ENCODE measurements around the gene ATP6V0E1. TPM values are rescaled to one million over a fixed set of nuclear protein-coding genes. Genes with fewer than 3 reads are reported as not detected.

Gene ATP6V0E1
- total RNA-seq = 301 and 538 TPM in 2 replicates

DNA sequence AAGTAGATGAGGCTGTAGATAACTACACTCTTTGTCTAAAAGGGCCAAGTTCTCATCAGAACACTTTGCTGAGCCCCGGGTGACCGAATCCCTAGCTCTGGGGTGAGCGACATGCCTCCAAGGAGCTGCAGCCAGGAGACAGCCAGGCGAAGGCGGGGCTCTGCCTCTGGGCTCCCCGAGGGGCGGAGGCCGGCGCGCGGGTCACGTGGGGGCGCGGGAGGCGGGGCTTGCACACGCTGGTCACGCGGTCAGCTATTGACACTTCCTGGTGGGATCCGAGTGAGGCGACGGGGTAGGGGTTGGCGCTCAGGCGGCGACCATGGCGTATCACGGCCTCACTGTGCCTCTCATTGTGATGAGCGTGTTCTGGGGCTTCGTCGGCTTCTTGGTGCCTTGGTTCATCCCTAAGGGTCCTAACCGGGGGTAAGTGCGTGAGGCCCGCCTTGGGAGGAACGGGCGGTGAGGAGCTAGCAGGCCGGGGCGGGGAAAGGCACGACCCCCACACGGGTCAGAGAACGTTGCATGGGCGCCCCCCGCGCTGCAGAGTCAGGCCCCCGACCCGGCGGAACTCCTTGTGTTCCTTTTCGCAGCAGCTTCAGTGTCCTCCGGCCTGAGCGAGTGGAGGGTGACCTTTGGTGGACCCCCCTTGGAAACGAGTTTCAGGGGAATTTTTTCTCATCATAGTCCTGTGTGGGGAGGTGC lies at the start of gene ATP6V0E1:
Gene ATP6V0E1 (plus strand): TSS at position 230 of the 702 bp plus-strand sequence. CDS start 90 bp downstream, at position 320.

DNA sequence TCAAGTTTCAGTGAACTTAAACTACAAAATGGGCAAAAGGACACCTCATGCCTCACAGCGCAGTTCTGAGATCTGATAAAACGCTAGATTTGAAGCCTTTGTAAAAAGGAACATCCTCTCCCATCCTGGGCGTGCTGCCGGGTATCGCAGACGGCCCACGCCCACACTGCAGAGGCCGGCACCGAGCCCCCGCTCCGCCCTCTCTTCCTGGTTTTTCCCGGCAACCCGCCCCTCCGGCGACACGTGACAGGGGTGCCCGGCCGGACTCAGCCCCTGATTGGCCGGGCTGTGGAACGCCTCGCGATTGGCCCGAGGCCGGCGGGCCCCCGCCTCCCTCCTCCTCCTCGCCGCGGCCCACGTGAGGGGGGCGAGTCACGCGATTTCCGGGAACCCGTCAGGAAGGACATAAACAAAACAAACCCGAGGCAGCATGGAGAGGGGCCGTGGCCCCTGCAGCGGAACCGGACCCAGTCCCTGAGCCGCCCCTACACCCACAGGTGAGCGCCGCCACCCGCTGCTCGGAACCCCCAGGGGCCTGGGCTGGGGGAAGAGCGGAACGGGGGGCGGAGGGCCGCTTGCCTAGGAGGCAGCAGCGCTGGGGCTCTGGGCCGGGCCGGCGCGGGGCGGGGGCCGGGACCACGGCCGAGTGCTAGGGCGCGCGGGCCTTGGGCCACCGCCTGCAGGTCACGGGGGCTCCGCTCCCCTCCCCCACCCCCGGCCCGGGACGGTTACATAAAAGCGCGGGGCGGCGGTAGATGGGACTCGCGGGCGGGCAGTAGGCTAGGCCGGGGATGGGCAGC lies 72.6 kb downstream of the ATP6V0E1 start, which contains the start of gene CREBRF:
Gene CREBRF (plus strand): TSS at position 370 of the 800 bp plus-strand sequence. CDS start 24,424 bp downstream, outside the sequence.

Other genes with a start within 250 kb of the ATP6V0E1 start
- 91.4 and 341 TPM in 2 replicates for gene DUSP1, start 212.6 kb upstream of the ATP6V0E1 start, total RNA-seq
- gene ERGIC1, start 149.5 kb upstream of the ATP6V0E1 start, total RNA-seq = 42.4 and 58.6 TPM in 2 replicates
- gene RPL26L1, start 24.3 kb upstream of the ATP6V0E1 start, total RNA-seq = 25.5 and 32.4 TPM in 2 replicates
- 29.7 and 36.2 TPM in 2 replicates for gene CREBRF, start 72.6 kb downstream of the ATP6V0E1 start, total RNA-seq
- 14.7 and 16.2 TPM in 2 replicates for gene BNIP1, start 160.8 kb downstream of the ATP6V0E1 start, total RNA-seq